ENCODE measurements around the gene NLRP3. TPM values are rescaled to one million over a fixed set of nuclear protein-coding genes. Genes with fewer than 3 reads are reported as not detected.

Gene NLRP3
- total RNA-seq, 1 donor from 2014 or later: 0.09 TPM

- Mint-ChIP-seq H3K4me3 (ENCODE audit: unreplicated experiment) (no peak overlapping the region), H3K27me3 (ENCODE audit: low read depth, unreplicated experiment) (peaks cover 12% of the 10 kb centered on the region), H3K4me1 (ENCODE audit: low read depth, unreplicated experiment) (no peaks in the 10 kb centered on the region), H3K9me3 (ENCODE audit: unreplicated experiment) (peaks cover 3% of the 10 kb centered on the region), H3K27ac (ENCODE audit: unreplicated experiment) (no peak overlapping the region), H3K36me3 (ENCODE audit: low read depth, unreplicated experiment) (no peaks in the 10 kb centered on the region)
- no peak for TF ChIP-seq EZH2 (IDR thresholded peaks at IDR 0.05; ENCODE audit: insufficient read depth, low read length)
- TF ChIP-seq CTCF (IDR thresholded peaks at IDR 0.05; ENCODE audit: insufficient read depth, low read depth, low read length): no peak
- Histone ChIP-seq H2AFZ (ENCODE audit: low read depth, low read length) (no peak overlapping the region), H4K20me1 (ENCODE audit: insufficient read depth, low read length) (no peaks in the 10 kb centered on the region), H3K27me3 (ENCODE audit: insufficient read depth, low read length) (no peaks in the 10 kb centered on the region), H3K4me2 (ENCODE audit: low read length) (no peak overlapping the region), H3K4me3 (ENCODE audit: insufficient read depth, low read depth, low read length) (no peak overlapping the region), H3K9ac (ENCODE audit: low read length) (no peak overlapping the region), H3K9me3 (ENCODE audit: insufficient read depth, low read depth, low read length) (no peaks in the 10 kb centered on the region), H3K36me3 (ENCODE audit: insufficient read depth, low read length) (no peaks in the 10 kb centered on the region), H3K27ac (ENCODE audit: low read depth, low read length) (no peak overlapping the region), H3K4me1 (ENCODE audit: insufficient read depth, low read length) (no peaks in the 10 kb centered on the region), H3K79me2 (ENCODE audit: insufficient read depth, low read length) (no peaks in the 10 kb centered on the region)
- FAIRE-seq (no peak), DNase-seq (ENCODE audit: low read depth) (no peak)
These were observed 25.6 kb downstream of the NLRP3 start for GRCh38 chr1:247441606-247442005.

GRCh38 chr1:247442164-247442563 lies 26.2 kb downstream of the NLRP3 start:
- no peak overlapping the region for H3K27ac Mint-ChIP-seq (ENCODE audit: unreplicated experiment)
- FAIRE-seq: no peak
- H2AFZ ChIP-seq (ENCODE audit: low read depth, low read length): no peak overlapping the region
- H3K36me3 ChIP-seq (ENCODE audit: insufficient read depth, low read length): no peaks in the 10 kb centered on the region
- H3K36me3 Mint-ChIP-seq (ENCODE audit: low read depth, unreplicated experiment): no peaks in the 10 kb centered on the region
- H3K4me1 Mint-ChIP-seq (ENCODE audit: low read depth, unreplicated experiment): no peaks in the 10 kb centered on the region
- H4K20me1 ChIP-seq (ENCODE audit: insufficient read depth, low read length): no peaks in the 10 kb centered on the region
- peaks cover 3% of the 10 kb centered on the region for H3K9me3 Mint-ChIP-seq (ENCODE audit: unreplicated experiment)
- no peaks in the 10 kb centered on the region for H3K4me1 ChIP-seq (ENCODE audit: insufficient read depth, low read length)
- H3K79me2 ChIP-seq (ENCODE audit: insufficient read depth, low read length): no peaks in the 10 kb centered on the region
- H3K4me2 ChIP-seq (ENCODE audit: low read length): no peak overlapping the region
- DNase-seq (ENCODE audit: low read depth): no peak
- H3K27me3 ChIP-seq (ENCODE audit: insufficient read depth, low read length): no peaks in the 10 kb centered on the region
- no peaks in the 10 kb centered on the region for H3K9me3 ChIP-seq (ENCODE audit: insufficient read depth, low read depth, low read length)
- H3K4me3 ChIP-seq (ENCODE audit: insufficient read depth, low read depth, low read length): no peak overlapping the region
- peaks cover 12% of the 10 kb centered on the region for H3K27me3 Mint-ChIP-seq (ENCODE audit: low read depth, unreplicated experiment)
- no peak overlapping the region for H3K9ac ChIP-seq (ENCODE audit: low read length)
- no peak overlapping the region for H3K4me3 Mint-ChIP-seq (ENCODE audit: unreplicated experiment)
- H3K27ac ChIP-seq (ENCODE audit: low read depth, low read length): no peak overlapping the region
- TF ChIP-seq CTCF (IDR thresholded peaks at IDR 0.05; ENCODE audit: insufficient read depth, low read depth, low read length): no peak
- no peak for TF ChIP-seq EZH2 (IDR thresholded peaks at IDR 0.05; ENCODE audit: insufficient read depth, low read length)

- H3K4me3 Mint-ChIP-seq (ENCODE audit: unreplicated experiment): no peak overlapping the region
These were observed 27.7 kb downstream of the NLRP3 start for GRCh38 chr1:247443641-247444040.

More at GRCh38 chr1:247443641-247444040, 27.7 kb downstream of the NLRP3 start:
- Histone ChIP-seq H3K4me2 (ENCODE audit: low read length) (no peak overlapping the region), H3K4me3 (ENCODE audit: insufficient read depth, low read depth, low read length) (no peak overlapping the region), H3K36me3 (ENCODE audit: insufficient read depth, low read length) (no peaks in the 10 kb centered on the region), H4K20me1 (ENCODE audit: insufficient read depth, low read length) (no peaks in the 10 kb centered on the region), H3K4me1 (ENCODE audit: insufficient read depth, low read length) (peaks cover 5% of the 10 kb centered on the region), H3K27me3 (ENCODE audit: insufficient read depth, low read length) (no peaks in the 10 kb centered on the region), H3K9me3 (ENCODE audit: insufficient read depth, low read depth, low read length) (no peaks in the 10 kb centered on the region), H3K9ac (ENCODE audit: low read length) (no peak overlapping the region), H3K79me2 (ENCODE audit: insufficient read depth, low read length) (no peaks in the 10 kb centered on the region), H3K27ac (ENCODE audit: low read depth, low read length) (no peak overlapping the region), H2AFZ (ENCODE audit: low read depth, low read length) (no peak overlapping the region)
- H3K9me3 Mint-ChIP-seq (ENCODE audit: unreplicated experiment): peaks cover 3% of the 10 kb centered on the region
- TF ChIP-seq CTCF (IDR thresholded peaks at IDR 0.05; ENCODE audit: insufficient read depth, low read depth, low read length) (no peak), EZH2 (IDR thresholded peaks at IDR 0.05; ENCODE audit: insufficient read depth, low read length) (no peak)
- FAIRE-seq (no peak), DNase-seq (ENCODE audit: low read depth) (no peak)
- H3K27ac Mint-ChIP-seq (ENCODE audit: unreplicated experiment): no peak overlapping the region
- no peaks in the 10 kb centered on the region for H3K36me3 Mint-ChIP-seq (ENCODE audit: low read depth, unreplicated experiment)
- peaks cover 8% of the 10 kb centered on the region for H3K27me3 Mint-ChIP-seq (ENCODE audit: low read depth, unreplicated experiment)
- no peaks in the 10 kb centered on the region for H3K4me1 Mint-ChIP-seq (ENCODE audit: low read depth, unreplicated experiment)
